Measurements from ENCODE around the gene FSTL5.
"Not testable (repeated sequence)": the region's sequence is repeated elsewhere in the genome, so short reads cannot be mapped to it uniquely, and the experiment has no call there.

The FSTL5 gene

GRCh38 chr4:161881370-161881769, 282.4 kb downstream of the FSTL5 start:
- in situ Hi-C loops (cut with MboI; ENCODE audit: low sequenced_read_pairs), result no loop called here

GRCh38 chr4:161869511-161869910, 294.3 kb downstream of the FSTL5 start:
- in situ Hi-C loops (cut with MboI; ENCODE audit: low sequenced_read_pairs), result no loop called here

GRCh38 chr4:161856711-161857326, 307.0 kb downstream of the FSTL5 start:
- in situ Hi-C loops (cut with MboI; ENCODE audit: low sequenced_read_pairs), result no loop called here

- in situ Hi-C loops (cut with MboI; ENCODE audit: low sequenced_read_pairs), result no loop called here
These were observed 313.2 kb downstream of the FSTL5 start for GRCh38 chr4:161850631-161851030.

GRCh38 chr4:161841759-161842158, 322.0 kb downstream of the FSTL5 start:
- in situ Hi-C loops (cut with MboI; ENCODE audit: low sequenced_read_pairs), result no loop called here

GRCh38 chr4:161829591-161829990, 334.2 kb downstream of the FSTL5 start:
- in situ Hi-C loops (cut with MboI; ENCODE audit: low sequenced_read_pairs), result no loop called here

- in situ Hi-C loops (cut with MboI; ENCODE audit: low sequenced_read_pairs), result no loop called here
These were observed 335.7 kb downstream of the FSTL5 start for GRCh38 chr4:161828061-161828460.

- in situ Hi-C loops (cut with MboI; ENCODE audit: low sequenced_read_pairs), result no loop called here
These were observed 336.8 kb downstream of the FSTL5 start for GRCh38 chr4:161827013-161827412.

- in situ Hi-C loops (cut with MboI; ENCODE audit: low sequenced_read_pairs), result no loop called here
These were observed 340.4 kb downstream of the FSTL5 start for GRCh38 chr4:161823450-161823849.

GRCh38 chr4:161822174-161822573, 341.6 kb downstream of the FSTL5 start:
- in situ Hi-C loops (cut with MboI; ENCODE audit: low sequenced_read_pairs), result no loop called here

- in situ Hi-C loops (cut with MboI; ENCODE audit: low sequenced_read_pairs), result no loop called here
These were observed 345.9 kb downstream of the FSTL5 start for GRCh38 chr4:161817914-161818313.

GRCh38 chr4:161816958-161817357, 346.8 kb downstream of the FSTL5 start:
- in situ Hi-C loops (cut with MboI; ENCODE audit: low sequenced_read_pairs), result no loop called here

GRCh38 chr4:161815841-161816240, 348.0 kb downstream of the FSTL5 start:
- in situ Hi-C loops (cut with MboI; ENCODE audit: low sequenced_read_pairs), result no loop called here

GRCh38 chr4:161813889-161814288, 349.9 kb downstream of the FSTL5 start:
- in situ Hi-C loops (cut with MboI; ENCODE audit: low sequenced_read_pairs), result no loop called here

- in situ Hi-C loops (cut with MboI; ENCODE audit: low sequenced_read_pairs), result no loop called here
These were observed 350.4 kb downstream of the FSTL5 start for GRCh38 chr4:161813389-161813788.

GRCh38 chr4:161803171-161803570, 360.6 kb downstream of the FSTL5 start:
- in situ Hi-C loops (cut with MboI; ENCODE audit: low sequenced_read_pairs), result no loop called here

- in situ Hi-C loops (cut with MboI; ENCODE audit: low sequenced_read_pairs), result no loop called here
These were observed 364.1 kb downstream of the FSTL5 start for GRCh38 chr4:161799710-161800109.

- in situ Hi-C loops (cut with MboI; ENCODE audit: low sequenced_read_pairs), result no loop called here
These were observed 370.8 kb downstream of the FSTL5 start for GRCh38 chr4:161792991-161793390.

GRCh38 chr4:161791796-161792556, 371.8 kb downstream of the FSTL5 start:
- in situ Hi-C loops (cut with MboI; ENCODE audit: low sequenced_read_pairs), result no loop called here

- in situ Hi-C loops (cut with MboI; ENCODE audit: low sequenced_read_pairs), result no loop called here
These were observed 396.7 kb downstream of the FSTL5 start for GRCh38 chr4:161767116-161767515.

- in situ Hi-C loops (cut with MboI; ENCODE audit: low sequenced_read_pairs), result no loop called here
These were observed 401.0 kb downstream of the FSTL5 start for GRCh38 chr4:161762796-161763195.

GRCh38 chr4:161760008-161760407, 403.8 kb downstream of the FSTL5 start:
- in situ Hi-C loops (cut with MboI; ENCODE audit: low sequenced_read_pairs), result no loop called here

GRCh38 chr4:161758412-161758811, 405.4 kb downstream of the FSTL5 start:
- in situ Hi-C loops (cut with MboI; ENCODE audit: low sequenced_read_pairs), result not testable (repeated sequence)
